SK-N-SH (cell line): ENCODE results near the gene LOXHD1. TPM values are rescaled to one million over a fixed set of nuclear protein-coding genes. Genes with fewer than 3 reads are reported as not detected.

Experiments used
- CTCF ChIA-PET: fragments of 300-600, 350-600 bp; formaldehyde crosslinking; extraction: SDS; loops from one replicate; lab custom pipeline; 2021; lab: Yijun Ruan, JAX
- POLR2A ChIA-PET: fragments of 350-600 bp; sonication (Branson Sonifier 250); formaldehyde crosslinking; extraction: SDS; loops from one replicate; lab custom pipeline; 2020; ENCODE audit warnings: antibody characterized with exemption, inconsistent platforms; lab: Yijun Ruan, JAX
- DNase-seq: peaks from one replicate; pipeline ENCODE4 v3.0.0; 2012
- H2AFZ ChIP-seq: fragments of 200-600 bp; sonication (generic); 2 replicates; pipeline ENCODE4 v1.8.1; 2016; ENCODE audit warnings: antibody characterized with exemption, mild to moderate bottlenecking, low read depth
- H3F3A ChIP-seq: fragments of 200-600 bp; sonication (generic); replicated peaks from 2 replicates; pipeline ENCODE3; 2016; ENCODE audit warnings: antibody characterized with exemption, mild to moderate bottlenecking; ENCODE audit not compliant: insufficient read depth
- H3K27ac ChIP-seq, 2 experiments: fragments of 200-500 bp in 1 of 2; fragments of 200-600 bp in 1 of 2; sonication (Bioruptor generic) in 1 of 2; sonication (generic), shearing (Covaris generic) in 1 of 2; 2 replicates each; pipeline versions ENCODE4 v1.5.1 to v1.6.1; 2014 to 2016; ENCODE audit warnings: low read depth in 2 of 2, inconsistent platforms in 1 of 2, low read length in 1 of 2, mild to moderate bottlenecking in 1 of 2, mixed read lengths in 1 of 2
- H3K27me3 ChIP-seq: fragments of 200-600 bp; sonication (generic), shearing (Covaris generic); 2 replicates; pipeline ENCODE4 v1.6.1; 2016; ENCODE audit warnings: mixed run types; ENCODE audit not compliant: insufficient read depth
- H3K36me3 ChIP-seq, 2 experiments: fragments of 200-500 bp in 1 of 2; fragments of 200-600 bp in 1 of 2; sonication (Bioruptor generic) in 1 of 2; sonication (generic) in 1 of 2; replicated peaks in 1 of 2; 2 replicates each; pipeline versions ENCODE3 to v1.5.1; 2014 to 2016; ENCODE audit warnings: low read length in 1 of 2, mild to moderate bottlenecking in 1 of 2; ENCODE audit not compliant: insufficient read depth in 2 of 2, control insufficient read depth in 1 of 2
- H3K4me1 ChIP-seq, 2 experiments: fragments of 200-500 bp in 1 of 2; fragments of 200-600 bp in 1 of 2; sonication (Bioruptor generic) in 1 of 2; sonication (generic), shearing (Covaris generic) in 1 of 2; 2 replicates each; pipeline versions ENCODE4 v1.5.1 to v1.6.1; 2014 to 2016; ENCODE audit warnings: low read depth in 1 of 2, low read length in 1 of 2, mixed run types in 1 of 2; ENCODE audit not compliant: insufficient read depth in 2 of 2, control insufficient read depth in 1 of 2
- H3K4me2 ChIP-seq: fragments of 200-600 bp; sonication (generic), shearing (Covaris generic); 2 replicates; pipeline ENCODE4 v1.6.1; 2017; ENCODE audit warnings: mixed run types
- H3K4me3 ChIP-seq, 2 experiments: fragments of 200-500 bp in 1 of 2; fragments of 200-600 bp in 1 of 2; sonication (Bioruptor generic) in 1 of 2; sonication (generic), shearing (Covaris generic) in 1 of 2; 2 replicates each; pipeline versions ENCODE4 v1.5.1 to v1.8.1; 2014 to 2016; ENCODE audit warnings: low read depth in 2 of 2, inconsistent platforms in 1 of 2, low read length in 1 of 2, mild to moderate bottlenecking in 1 of 2, mixed read lengths in 1 of 2, moderate library complexity in 1 of 2
- H3K79me2 ChIP-seq: fragments of 200-600 bp; sonication (generic); 2 replicates; pipeline ENCODE4 v1.8.1; 2017; ENCODE audit warnings: mild to moderate bottlenecking; ENCODE audit not compliant: insufficient read depth
- H3K9ac ChIP-seq: fragments of 200-600 bp; sonication (generic); 2 replicates; pipeline ENCODE4 v1.6.1; 2017; ENCODE audit warnings: mixed run types
- H3K9me2 ChIP-seq: fragments of 200-600 bp; sonication (generic); 2 replicates; pipeline ENCODE4 v1.6.1; 2017; ENCODE audit warnings: mixed run types
- H3K9me3 ChIP-seq: fragments of 200-600 bp; sonication (generic); 2 replicates; pipeline ENCODE4 v1.6.1; 2017; ENCODE audit warnings: mixed run types, mild to moderate bottlenecking, moderate library complexity
- H4K20me1 ChIP-seq: fragments of 200-600 bp; sonication (generic); 2 replicates; pipeline ENCODE4 v1.6.1; 2017; ENCODE audit warnings: mild to moderate bottlenecking, mixed run types; ENCODE audit not compliant: insufficient read depth
- ELF1 ChIP-seq: IDR thresholded peaks from 2 replicates; pipeline ENCODE4 v1.4.0; 2012
- EP300 ChIP-seq, 2 experiments: IDR thresholded peaks; 2 replicates each; pipeline versions ENCODE4 v1.4.0 to v1.6.1; 2012; ENCODE audit warnings: borderline replicate concordance in 1 of 2, low read depth in 1 of 2, low read length in 1 of 2
- EZH2phosphoT487 ChIP-seq: fragments of 200-600 bp; sonication (generic); IDR thresholded peaks from 2 replicates; pipeline ENCODE4 v1.6.1; 2017; ENCODE audit warnings: low read depth, mixed run types, mild to moderate bottlenecking, antibody characterized with exemption, moderate library complexity, borderline replicate concordance
- FOSL2 ChIP-seq: IDR thresholded peaks from 2 replicates; pipeline ENCODE4 v1.4.0; 2012; ENCODE audit warnings: low read depth, mild to moderate bottlenecking, moderate library complexity, borderline replicate concordance
- FOXJ3 ChIP-seq: sonication (generic); formaldehyde crosslinking; IDR thresholded peaks from 2 replicates; pipeline ENCODE4 v1.5.1; 2020; ENCODE audit warnings: mild to moderate bottlenecking, missing genetic modification reagents
- GABPA ChIP-seq: IDR thresholded peaks from 2 replicates; pipeline ENCODE4 v1.4.0; 2012; ENCODE audit warnings: low read depth, mild to moderate bottlenecking
- MEF2A ChIP-seq: IDR thresholded peaks from 2 replicates; pipeline ENCODE4 v1.4.0; 2012; ENCODE audit warnings: low read depth, borderline replicate concordance
- MXI1 ChIP-seq: IDR thresholded peaks from 2 replicates; pipeline ENCODE4 v1.6.1; 2012; ENCODE audit warnings: mild to moderate bottlenecking, low read depth, low read length, improper control_type of control experiment
- NRF1 ChIP-seq: IDR thresholded peaks from 2 replicates; pipeline ENCODE4 v1.6.1; 2012; ENCODE audit warnings: low read depth, mild to moderate bottlenecking, low read length
- RAD21 ChIP-seq: IDR thresholded peaks from 2 replicates; pipeline ENCODE4 v1.6.1; 2012; ENCODE audit warnings: mild to moderate bottlenecking, low read length
- RCOR1 ChIP-seq: fragments of 150-350 bp; IDR thresholded peaks from 2 replicates; pipeline ENCODE4 v1.6.1; 2017; ENCODE audit warnings: antibody characterized with exemption, low read length
- SIN3A ChIP-seq: IDR thresholded peaks from 2 replicates; pipeline ENCODE4 v1.6.1; 2012; ENCODE audit warnings: low read depth, mild to moderate bottlenecking, low read length, moderate library complexity, borderline replicate concordance
- SMC3 ChIP-seq: IDR thresholded peaks from 2 replicates; pipeline ENCODE4 v1.6.1; 2012; ENCODE audit warnings: low read depth, low read length, improper control_type of control experiment
- TEAD4 ChIP-seq: IDR thresholded peaks from 2 replicates; pipeline ENCODE4 v1.4.0; 2012; ENCODE audit warnings: mild to moderate bottlenecking, borderline replicate concordance; ENCODE audit not compliant: insufficient read depth
- USF1 ChIP-seq: IDR thresholded peaks from 2 replicates; pipeline ENCODE4 v1.4.0; 2012; ENCODE audit warnings: low read depth, borderline replicate concordance
- USF2 ChIP-seq: fragments of 150-350 bp; IDR thresholded peaks from 2 replicates; pipeline ENCODE4 v1.6.1; 2017; ENCODE audit warnings: antibody characterized with exemption, low read length, low read depth, borderline replicate concordance
- WGBS: methylation state at CpG from one replicate; pipeline ENCODE4 v1.1.6; 2017; ENCODE audit warnings: low lambda C conversion rate; 5-methylcytosine and 5-hydroxymethylcytosine counted together
- polyA plus RNA-seq, 3 experiments: library from polyadenylated mRNA; depleted of rRNA; stranded (reverse); fragments of >200 nt; gene quantifications; 2 replicates each; pipeline ENCODE4 v1.2.3, GENCODE V29; 2012
- TF ChIP-seq, protein P1 (sequence below): IDR thresholded peaks from 2 replicates; pipeline ENCODE4 v1.6.1; 2012; ENCODE audit warnings: mild to moderate bottlenecking, low read depth, low read length, moderate library complexity
- TF ChIP-seq, protein P2 (sequence below): IDR thresholded peaks from 2 replicates; pipeline ENCODE4 v1.4.0; 2012; ENCODE audit warnings: low read depth, borderline replicate concordance

The LOXHD1 gene
- polyA plus RNA-seq, 1 of the 3 experiments (the other 2 are of a cell fraction), result not detected

DNA sequence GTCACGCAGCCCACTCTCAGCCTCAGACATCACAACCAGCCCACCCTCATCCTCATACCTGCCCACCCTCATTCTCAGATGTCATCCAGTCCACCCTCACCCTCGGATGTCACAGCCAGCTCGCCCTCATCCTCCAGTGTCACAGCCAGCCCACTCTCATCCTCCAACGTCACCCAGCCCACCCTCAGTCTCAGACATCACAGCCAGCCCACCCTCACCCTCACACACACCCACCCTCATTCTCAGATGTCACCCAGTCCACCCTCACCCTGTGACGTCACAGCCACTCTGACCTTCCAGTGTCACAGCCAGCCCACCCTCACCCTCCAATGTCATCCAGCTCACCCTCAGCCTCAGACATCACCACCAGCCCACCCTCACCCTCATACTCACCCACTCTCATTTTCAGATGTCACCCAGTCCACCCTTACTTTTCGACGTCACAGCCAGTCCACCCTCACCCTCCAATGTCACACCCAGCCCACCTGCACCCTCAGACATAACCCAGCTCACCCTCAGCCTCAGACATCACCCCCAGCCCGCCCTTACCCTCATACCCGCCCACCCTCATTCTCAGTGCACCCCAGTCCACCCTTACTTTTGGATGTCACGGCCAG lies 100.3 kb downstream of the LOXHD1 start:
- no peaks in the 10 kb centered on the region for H3K9me3 ChIP-seq
- H3K27me3 ChIP-seq, result no peaks in the 10 kb centered on the region
- H4K20me1 ChIP-seq, result no peaks in the 10 kb centered on the region
- ChIA-PET POLR2A (no interaction called here), CTCF (no interaction called here)
- no peak overlapping the region for H2AFZ ChIP-seq
- H3K4me3 ChIP-seq, result no peak overlapping the region
- H3F3A ChIP-seq, result no peaks in the 10 kb centered on the region
- H3K9me2 ChIP-seq, result no peaks in the 10 kb centered on the region
- no peak for TF ChIP-seq ELF1
- TF ChIP-seq SMC3, result no peak
- no peak for TF ChIP-seq SIN3A
- TF ChIP-seq, protein P1, sequence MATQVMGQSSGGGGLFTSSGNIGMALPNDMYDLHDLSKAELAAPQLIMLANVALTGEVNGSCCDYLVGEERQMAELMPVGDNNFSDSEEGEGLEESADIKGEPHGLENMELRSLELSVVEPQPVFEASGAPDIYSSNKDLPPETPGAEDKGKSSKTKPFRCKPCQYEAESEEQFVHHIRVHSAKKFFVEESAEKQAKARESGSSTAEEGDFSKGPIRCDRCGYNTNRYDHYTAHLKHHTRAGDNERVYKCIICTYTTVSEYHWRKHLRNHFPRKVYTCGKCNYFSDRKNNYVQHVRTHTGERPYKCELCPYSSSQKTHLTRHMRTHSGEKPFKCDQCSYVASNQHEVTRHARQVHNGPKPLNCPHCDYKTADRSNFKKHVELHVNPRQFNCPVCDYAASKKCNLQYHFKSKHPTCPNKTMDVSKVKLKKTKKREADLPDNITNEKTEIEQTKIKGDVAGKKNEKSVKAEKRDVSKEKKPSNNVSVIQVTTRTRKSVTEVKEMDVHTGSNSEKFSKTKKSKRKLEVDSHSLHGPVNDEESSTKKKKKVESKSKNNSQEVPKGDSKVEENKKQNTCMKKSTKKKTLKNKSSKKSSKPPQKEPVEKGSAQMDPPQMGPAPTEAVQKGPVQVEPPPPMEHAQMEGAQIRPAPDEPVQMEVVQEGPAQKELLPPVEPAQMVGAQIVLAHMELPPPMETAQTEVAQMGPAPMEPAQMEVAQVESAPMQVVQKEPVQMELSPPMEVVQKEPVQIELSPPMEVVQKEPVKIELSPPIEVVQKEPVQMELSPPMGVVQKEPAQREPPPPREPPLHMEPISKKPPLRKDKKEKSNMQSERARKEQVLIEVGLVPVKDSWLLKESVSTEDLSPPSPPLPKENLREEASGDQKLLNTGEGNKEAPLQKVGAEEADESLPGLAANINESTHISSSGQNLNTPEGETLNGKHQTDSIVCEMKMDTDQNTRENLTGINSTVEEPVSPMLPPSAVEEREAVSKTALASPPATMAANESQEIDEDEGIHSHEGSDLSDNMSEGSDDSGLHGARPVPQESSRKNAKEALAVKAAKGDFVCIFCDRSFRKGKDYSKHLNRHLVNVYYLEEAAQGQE, result no peak
- TF ChIP-seq RAD21, result no peak
- no peak for TF ChIP-seq NRF1
- TF ChIP-seq RCOR1, result no peak
- TF ChIP-seq, protein P2, sequence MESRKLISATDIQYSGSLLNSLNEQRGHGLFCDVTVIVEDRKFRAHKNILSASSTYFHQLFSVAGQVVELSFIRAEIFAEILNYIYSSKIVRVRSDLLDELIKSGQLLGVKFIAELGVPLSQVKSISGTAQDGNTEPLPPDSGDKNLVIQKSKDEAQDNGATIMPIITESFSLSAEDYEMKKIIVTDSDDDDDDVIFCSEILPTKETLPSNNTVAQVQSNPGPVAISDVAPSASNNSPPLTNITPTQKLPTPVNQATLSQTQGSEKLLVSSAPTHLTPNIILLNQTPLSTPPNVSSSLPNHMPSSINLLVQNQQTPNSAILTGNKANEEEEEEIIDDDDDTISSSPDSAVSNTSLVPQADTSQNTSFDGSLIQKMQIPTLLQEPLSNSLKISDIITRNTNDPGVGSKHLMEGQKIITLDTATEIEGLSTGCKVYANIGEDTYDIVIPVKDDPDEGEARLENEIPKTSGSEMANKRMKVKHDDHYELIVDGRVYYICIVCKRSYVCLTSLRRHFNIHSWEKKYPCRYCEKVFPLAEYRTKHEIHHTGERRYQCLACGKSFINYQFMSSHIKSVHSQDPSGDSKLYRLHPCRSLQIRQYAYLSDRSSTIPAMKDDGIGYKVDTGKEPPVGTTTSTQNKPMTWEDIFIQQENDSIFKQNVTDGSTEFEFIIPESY, result no peak
- TF ChIP-seq EZH2phosphoT487, result no peak
- TF ChIP-seq TEAD4, result no peak
- no peak for TF ChIP-seq GABPA
- TF ChIP-seq USF2, result no peak
- TF ChIP-seq MEF2A, result no peak
- no peak for TF ChIP-seq FOXJ3 (CRISPR knock-in tag)
- no peak for TF ChIP-seq USF1
- no peak for TF ChIP-seq FOSL2
- no peak for TF ChIP-seq MXI1
- no peak for TF ChIP-seq EP300 (IDR thresholded peaks at IDR 0.05; ENCODE audit: borderline replicate concordance in 1 of 2, low read depth in 1 of 2, low read length in 1 of 2)
- H3K4me2 ChIP-seq, result no peak overlapping the region
- no peak for DNase-seq
- no peaks in the 10 kb centered on the region for H3K79me2 ChIP-seq
- H3K27ac ChIP-seq, result no peak overlapping the region
- H3K36me3 ChIP-seq, result no peaks in the 10 kb centered on the region
- H3K9ac ChIP-seq, result no peak overlapping the region
- WGBS, result 35% methylated on average over 10 of the region's 10 CpGs
- H3K4me1 ChIP-seq, result no peaks in the 10 kb centered on the region
